C1 segment of cervical spinal cord (tissue), 14 donors: Measurements from ENCODE around the gene DNAH17.

Experiments used
- DNase-seq, 14 donors: peaks; one replicate each; lab custom pipeline; 2025; lab: John Stamatoyannopoulos, UW

The DNAH17 gene

DNA sequence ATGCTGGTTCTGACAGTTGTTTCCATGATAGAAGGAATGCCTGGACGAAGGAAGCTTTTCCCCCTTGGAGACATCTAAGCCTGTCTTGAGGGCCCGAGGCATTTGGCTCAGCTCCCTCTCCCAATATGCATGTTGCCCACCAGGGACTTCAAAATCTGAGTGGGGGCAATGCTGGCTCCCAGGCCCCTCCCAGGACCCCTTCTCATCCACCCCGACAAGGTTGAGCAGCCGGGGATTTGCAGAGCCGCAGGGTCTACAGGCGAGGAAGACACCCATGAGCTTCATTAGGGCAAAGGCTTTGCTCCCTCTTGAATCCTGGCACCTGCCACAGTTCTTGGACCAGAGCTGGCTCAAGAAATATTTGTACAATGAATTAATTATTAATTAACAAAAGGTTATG, 25.1 kb upstream of the DNAH17 start:
- no peak for DNase-seq

DNA sequence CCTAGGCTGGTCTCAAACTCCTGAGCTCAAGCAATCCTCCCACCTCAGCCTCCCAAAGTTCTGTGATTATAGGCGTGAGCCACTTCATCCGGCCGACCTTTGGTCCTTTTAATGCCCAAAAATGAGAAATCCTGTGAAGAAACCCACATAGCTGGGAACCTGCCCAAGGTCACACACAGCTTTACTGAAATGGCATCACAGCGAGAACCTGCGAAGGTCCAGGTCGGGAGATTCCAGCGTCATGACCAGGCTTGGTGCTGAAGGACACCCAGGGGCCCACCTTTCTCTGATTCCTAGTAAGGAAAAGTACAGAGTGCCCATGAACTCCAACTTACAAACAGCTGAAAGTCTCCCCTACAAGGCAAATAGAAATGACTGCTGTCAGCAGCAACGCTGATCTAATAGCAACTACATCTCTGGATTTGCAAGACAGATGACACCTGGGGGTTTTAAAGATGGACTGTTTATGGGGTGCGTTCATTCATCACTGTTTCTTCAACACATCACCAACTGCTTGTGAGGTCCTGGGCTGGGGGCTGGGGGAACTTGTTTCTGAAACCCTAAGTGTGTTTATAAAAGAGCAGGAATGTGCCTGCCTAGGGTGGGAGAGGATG, 24.5 kb upstream of the DNAH17 start:
- no peak for DNase-seq

DNA sequence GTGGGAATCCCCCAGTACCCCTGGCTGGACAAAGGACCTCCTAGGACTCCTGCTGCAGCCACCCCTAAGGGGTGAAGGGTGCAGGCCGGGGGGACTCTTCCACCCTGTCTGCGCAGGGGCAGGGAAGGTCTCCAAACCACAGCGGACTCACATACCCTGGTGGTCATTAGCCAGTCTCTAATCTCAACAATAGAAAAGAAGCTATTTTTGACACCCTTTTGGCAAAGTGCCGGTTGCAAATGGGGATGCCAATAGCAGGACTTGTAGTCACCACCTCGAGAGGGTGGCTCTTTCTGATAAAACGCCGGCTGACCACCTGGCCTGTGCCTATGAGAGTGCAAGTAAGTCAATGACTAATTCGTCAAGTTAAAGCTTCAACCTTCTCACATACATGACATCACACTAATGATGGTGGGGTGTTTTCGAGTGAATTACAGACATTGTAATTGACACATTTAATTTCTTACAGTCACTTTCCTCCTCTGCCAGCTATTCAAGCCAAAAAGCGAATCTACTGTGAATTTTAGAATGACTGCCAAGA, 23.1 kb upstream of the DNAH17 start:
- no peak for DNase-seq

DNA sequence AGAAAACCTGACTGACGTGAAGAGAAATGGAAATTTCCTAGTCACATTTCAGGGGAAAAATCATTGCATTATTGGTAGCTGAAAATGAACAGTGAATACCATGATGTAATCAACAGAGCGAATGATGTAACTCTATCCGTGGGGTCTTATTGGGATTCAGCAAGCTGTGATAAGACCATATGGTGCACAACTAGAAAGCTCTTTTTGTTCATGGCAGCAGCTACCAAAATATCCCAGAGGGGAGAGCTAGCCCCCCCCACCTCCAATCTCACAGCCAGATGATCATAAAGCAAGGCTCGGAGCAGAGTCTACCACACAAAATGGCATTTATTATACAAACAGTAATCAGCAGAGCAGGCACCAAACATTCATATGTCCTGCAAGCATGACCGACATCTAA, 22.2 kb upstream of the DNAH17 start:
- no peak for DNase-seq

DNA sequence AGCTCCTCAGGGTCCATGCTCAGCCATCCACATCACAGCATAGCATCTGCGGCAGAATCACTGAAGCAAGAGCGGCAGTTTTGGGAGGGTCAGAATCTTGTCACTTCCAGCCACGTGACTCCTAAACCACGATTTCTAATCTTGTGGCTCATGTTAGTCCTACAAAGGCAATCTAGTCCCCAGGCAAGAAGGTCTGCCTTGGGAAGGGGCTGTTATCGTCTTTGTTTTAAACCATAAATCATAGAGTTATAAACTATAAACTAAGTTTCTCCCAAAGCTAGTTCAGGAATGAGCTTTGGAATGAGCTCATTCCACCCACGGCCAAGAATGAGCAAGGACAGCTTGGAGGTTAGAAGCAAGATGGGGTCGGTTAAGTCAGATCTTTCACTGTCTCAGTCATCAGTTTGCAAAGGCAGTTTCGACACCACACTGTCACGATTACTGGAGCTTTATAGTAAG, 20.8 kb upstream of the DNAH17 start:
- DNase-seq: no peak

DNA sequence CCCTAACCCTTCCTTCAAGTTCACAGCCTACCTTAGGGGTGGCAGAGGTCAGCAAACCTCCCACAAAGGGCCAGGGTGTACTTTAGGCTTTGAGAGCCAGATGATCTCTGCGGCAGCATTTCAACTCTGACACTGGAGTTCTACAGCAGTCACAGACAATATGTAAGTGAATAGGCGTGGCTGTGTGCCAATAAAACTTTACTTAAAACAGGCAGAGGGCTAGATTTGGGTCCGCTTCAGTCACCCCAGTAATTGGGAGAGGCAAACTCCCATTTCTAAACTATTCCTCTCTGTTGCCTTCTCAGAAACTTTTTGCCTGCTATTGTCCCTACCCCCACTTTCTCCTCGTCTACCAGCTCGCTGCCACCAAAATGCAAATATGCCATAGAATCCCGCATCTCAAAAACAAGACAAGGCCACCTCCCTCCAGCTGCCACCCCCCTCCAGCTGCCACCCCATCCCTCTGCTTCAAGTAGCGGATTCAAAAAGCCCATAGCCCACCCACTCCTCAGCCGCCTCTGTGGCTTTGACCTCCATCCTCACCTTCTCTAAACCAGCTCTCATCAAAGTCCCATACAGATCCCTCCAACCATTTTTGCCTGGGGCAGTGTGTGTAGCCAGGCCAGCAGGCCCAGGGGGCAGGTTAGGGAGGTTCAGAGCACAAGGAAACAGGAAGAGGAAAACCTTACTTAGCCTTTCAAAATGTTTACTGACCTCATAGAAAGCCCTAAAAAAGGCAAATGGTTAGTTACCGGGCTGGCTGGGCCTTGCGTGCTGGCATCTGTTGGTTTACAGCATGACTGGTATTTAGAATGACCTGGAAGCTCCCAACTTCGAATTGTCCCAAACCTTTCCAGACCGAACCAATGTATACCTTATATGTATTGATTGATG, 19.9 kb upstream of the DNAH17 start:
- DNase-seq: no peak

DNA sequence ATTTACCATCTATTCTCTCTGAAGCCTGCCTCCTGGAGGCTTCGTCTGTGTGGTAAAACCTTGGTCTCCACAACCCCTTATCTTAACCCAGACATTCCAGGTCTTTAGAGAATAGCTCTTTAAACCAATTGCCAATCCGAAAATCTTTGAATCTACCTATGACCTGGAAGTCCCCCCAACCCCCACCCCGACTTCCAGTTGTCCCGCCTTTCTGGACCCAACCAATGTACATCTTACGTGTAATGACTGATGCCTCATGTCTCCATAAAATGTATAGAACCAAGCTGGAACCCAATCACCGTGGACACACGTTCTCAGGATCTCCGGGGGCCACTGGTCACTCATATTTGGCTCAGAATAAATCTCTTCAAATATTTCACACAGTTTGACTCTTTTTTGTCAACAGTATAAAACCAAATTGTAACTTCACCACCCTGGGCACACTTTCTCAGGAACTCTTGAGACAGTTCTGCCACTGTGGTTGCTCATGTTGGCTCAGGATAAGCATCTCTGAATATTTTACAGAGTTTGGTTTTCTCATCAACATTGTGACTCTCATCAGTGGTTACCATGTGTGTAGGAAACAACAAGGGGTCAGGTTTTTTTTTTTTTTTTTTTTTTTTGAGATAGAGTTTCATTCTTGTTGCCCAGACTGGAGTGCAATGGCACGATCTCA, 18.1 kb upstream of the DNAH17 start:
- DNase-seq: no peak

DNA sequence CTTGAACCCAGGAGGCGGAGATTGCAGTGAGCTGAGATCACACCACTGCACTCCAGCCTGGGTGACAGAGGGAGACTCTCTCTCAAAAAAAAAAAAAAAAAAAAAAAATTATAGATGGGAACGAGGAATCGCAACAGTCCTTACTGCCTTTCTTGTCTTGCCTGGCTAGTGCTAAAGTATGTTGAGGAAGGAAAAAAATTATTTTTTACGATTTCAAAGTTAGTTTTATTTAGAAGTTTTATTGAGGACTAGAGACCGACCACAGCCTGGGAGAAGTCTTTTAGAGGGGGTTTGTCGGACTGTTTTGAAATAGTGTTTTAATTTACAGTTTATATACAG, 15.8 kb upstream of the DNAH17 start:
- no peak for DNase-seq

DNA sequence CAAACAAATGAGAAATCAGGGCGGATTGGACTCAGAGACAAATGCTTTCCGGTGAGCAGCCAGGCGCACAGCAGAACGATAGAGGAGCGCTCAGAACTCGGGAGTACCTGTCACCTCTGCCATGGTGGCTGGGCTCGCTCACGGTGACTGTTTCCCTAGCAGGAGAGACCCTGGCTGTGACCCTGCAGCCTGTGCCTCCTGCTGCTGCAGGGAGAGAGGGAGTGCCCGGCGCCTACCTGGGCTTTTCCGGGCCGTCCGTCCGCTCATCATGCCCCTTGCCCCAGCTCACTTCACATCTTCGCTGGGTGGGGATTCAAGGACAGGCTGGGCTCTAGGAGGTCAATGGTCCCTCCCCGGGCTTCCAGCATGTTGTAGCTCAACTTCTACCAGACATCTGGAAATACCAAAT, 14.1 kb upstream of the DNAH17 start:
- no peak for DNase-seq

DNA sequence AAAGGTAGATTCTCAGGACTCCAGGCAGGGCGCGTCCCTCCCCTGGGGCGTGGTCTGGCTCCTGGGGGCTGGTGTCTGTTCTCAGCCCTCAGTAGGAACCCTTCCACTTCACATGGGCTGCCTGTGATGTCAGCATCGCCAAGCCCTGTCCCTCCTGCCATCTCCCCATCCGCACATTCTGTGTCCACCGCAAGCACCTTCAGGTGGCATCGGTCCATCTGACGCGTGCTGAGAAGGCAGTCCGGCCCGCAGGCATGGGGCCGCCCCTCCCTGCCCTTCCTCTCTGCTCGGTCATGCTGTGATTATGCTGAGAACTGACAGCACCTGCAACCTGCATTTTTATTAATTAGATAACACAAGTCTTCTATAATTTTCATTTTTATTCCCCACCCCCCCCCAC, 12.7 kb upstream of the DNAH17 start:
- DNase-seq: no peak

DNA sequence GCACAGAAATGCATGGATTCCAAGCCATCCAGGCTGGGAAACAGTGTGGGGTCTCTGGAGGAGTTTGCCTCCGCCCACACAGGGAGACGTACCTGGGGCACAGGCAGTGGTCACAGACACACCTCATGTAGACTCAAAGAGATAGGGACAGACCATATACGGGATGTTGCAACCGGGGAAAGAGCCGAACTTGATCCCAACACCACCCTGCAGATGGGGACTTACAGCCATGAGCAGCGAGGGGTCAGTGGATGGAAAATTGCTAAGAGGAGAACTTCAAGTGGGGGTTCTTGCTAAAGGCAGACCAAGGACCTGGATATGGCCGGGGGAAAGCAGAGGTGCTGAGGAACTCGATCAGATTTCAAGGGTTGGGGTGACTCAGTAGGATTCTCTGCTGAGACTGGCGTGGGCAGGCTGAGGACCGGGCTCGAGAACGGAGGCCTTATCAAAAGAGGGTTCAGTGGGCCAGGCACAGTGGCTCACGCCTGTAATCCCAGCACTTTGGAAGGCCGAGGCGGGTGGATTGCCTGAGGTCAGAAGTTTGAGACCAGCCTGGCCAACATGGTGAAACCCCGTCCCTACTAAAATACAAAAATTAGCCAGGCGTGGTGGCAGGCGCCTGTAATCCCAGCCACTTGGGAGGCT, 12.0 kb upstream of the DNAH17 start:
- DNase-seq: no peak

DNA sequence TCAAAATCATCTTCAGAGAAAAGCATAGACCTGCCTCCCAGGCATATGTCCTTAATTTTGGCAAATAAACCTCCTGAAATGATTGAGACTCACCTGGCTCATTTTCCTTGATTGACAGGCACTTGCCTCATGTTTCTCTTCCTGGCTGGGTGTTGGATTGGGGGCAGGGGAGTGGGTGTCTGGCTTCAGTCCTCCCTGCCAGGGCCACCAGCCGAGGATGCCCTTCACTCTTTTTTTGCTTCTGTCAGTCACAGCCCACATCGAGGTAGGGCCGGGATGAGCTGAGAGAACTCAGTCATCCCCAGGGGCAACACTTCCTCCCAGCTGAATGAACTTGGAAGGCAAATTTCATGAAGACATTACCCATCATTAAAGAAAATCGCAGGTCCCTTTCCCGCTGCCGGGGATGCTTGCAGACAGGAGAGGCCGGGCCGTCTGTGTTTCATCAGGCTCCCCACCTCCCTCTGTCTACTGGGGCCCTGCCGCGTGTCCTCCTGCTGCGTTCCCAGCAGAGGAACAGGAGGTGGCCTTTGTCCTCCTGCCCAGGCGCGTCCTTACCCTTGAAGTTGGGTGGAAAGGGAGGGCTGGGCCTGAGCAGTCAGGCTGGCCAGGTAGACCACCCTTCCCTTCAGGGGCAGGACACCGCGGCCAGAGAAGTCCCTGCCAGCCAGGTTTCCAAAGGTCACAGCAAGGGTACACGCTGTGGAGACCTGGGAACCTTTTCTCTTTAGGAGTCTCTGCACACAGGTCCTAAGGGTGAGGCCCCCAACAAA, 11.2 kb upstream of the DNAH17 start:
- DNase-seq: no peak

DNA sequence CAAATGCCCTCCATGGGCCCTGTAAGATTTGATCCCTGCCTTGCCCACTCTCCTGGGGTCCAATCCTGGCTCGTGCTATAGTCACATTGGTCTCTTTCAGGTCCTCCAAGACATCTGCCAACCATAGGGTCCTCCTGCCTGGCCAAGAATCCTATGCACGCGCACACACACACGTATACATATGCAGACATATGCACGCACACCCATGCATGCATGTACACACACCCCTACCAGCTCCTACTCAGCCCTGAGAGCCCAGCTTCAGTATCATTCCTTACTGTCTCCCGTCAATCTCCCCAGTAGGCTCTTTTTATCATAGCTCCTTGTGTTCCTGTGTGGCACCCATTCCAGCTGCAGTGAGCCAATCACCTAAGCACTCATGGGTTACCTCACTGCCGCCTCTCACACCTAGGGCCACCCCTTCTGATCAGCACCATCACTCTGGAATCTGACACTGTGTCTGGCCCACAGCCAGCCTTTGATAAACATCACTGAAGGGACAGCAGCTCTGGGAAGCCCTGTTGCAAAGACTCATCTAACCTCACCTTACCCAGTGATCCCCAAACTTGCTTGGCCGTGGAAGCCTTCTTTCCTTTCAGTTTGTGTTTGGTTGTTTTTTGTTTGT, 7.9 kb upstream of the DNAH17 start:
- no peak for DNase-seq

DNA sequence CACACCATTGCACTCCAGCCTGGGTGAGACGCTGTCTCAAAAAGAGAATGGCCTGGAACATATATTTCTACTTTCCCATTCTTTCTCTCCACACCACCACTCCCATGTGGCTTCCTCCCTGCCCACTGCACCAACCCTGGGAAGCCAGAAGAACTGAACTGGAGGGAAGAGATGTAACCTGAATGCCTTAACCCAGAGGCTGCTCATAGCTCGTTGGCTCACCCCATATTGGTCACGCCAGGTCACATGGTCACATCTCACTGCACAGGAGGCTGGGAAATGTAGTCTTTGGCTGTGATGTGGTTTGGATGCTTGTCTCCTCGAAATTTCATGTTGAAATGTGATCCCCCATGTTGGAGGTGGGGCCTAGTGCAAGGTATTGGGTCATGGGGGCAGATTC, 5.9 kb upstream of the DNAH17 start:
- DNase-seq: no peak

DNA sequence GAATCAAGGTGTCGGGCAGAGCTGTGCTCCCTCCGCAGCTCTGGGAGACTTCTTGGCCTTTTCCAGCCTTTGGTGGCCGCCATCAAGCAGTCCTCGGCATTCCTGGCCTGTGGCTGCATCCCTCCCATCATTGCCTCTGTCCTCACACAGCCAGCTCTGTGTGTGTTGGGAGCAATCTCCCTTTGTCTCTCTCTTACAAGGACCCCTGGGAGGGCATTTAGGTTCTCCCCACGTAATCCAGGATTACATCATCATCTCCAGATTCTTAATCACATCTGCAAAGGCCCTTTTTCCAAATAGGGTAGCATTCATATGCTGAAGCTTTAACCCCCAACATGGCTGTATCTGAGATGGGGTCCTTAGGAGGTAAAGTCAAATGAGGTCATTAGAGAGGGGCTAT, 4.1 kb upstream of the DNAH17 start:
- no peak for DNase-seq

DNA sequence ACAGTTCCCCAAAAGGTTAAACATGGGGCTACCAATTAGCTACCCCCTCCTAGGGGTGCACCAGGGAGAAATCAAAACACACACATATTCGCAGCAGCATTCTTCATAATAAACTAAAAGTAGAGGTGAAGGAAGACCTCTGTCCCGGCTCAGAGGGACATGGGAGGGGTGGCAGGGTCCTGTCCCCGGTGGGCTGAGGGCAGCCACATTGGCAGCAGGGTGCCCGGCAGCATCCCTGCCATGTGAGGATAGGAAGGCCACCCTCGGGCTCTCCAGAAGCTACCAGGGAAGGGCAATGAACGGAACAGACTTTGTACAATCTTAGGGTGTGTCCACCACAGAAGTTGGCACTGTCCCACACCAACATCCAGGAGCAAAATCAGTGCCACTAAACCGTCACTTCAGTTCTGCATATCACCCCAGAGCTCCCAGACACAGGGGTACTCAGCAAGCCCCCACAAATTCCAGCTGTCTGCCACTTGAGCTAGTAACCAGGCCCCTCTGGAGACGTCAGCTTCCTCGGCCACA, 3.1 kb upstream of the DNAH17 start:
- DNase-seq: no peak

DNA sequence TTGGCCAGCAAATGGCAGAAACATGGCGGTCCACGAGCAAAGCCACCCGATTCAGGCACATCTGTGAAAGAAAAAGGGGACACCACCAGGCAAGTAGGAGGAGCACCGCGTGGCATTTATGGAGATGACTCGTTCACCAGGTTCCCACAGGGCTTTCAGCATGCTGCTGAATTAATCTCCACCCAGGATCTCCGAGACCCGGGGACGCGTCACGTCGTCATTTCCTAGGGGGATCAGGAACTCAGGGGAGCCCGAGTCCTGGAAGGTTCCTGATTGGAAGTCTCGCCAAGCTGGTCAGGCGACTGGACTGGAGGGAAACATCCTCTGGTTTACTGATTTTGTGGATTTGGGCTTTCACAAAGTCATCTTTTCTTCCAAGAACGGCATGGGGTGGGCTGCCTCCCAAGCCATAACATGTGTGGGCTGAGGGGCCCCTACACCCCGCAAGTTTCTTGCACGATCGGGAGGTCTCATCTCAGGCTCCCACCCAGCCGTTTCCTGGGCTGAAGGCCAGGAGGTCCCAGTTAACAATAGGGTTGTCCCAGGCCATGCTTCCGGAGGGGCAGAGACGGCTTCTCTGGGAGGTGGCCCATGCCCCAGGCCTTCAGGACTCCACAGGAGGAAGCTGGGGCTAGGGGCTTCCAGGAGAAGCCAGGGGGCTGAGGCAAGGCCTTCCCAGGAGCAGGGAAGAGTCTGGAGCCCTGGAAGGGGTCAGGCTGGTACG, 645 bp downstream of the DNAH17 start:
- DNase-seq: no peak

DNA sequence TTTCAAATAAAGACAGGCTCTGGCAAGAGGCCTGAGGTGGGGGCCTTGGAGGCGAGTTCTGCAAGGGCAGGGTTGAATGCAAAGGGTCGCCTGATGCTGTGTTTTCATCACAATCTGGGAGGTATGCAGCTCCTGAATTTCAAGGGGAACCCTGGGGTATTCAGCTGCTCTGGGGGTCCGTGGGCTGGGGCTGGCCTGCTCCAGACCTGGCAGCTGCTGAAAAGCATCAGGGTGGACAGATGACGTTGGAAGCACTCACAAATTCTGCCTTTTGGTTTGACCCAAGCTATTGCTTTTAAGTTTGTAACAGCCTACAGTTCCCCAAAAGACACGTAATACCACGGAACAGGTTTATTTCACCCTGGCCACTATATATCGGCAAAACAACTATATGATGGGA, 1.3 kb downstream of the DNAH17 start:
- DNase-seq: no peak

DNA sequence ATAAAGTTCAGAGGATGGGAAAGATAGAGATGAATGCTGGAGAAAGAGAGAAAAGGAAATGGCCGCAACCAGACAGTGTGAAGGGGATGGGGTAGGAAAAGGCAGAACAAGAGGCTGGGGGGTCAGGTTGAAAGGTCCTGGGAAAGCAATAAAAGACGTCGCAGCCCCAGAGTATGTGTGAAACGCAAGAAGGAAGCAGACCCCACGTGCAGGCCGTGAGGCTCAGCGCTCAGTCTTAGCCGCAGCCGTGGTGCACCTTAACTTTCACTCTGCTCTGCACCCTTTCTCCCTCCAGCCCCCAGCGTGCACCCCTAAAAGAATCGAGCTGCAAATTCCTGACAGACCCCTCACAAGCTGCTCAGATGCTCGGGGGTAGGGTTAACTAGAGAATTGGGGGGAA, 1.9 kb downstream of the DNAH17 start:
- no peak for DNase-seq

DNA sequence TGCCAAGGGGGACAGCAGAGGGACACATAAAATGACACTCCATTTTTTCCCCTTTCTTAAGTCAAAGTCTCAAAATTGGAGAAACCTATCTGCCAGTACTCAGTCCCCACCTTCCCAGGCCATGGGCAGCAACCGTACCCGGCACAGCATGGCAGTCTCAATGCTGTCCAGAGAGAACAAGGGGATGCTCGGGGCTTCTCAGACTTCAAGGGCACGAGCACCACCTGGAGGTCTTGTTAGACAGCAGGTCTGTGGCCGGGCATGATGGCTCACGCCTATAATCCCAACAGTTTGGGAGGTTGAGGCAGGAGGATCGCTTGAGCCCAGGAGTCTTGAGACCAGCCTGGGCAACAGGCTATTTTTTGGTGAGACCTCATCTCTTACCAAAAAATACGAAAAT, 3.2 kb downstream of the DNAH17 start:
- no peak for DNase-seq
